GM12873 (cell line): ENCODE results near the gene CUL3.
A peak's percentile ranks its signal among the peaks of the same experiment; 100 is the strongest.

Experiments used
- CTCF ChIP-seq: IDR thresholded peaks from 2 replicates; pipeline ENCODE4 v1.5.1; 2012; ENCODE audit warnings: low read depth, mild to moderate bottlenecking, moderate library complexity, low read length, control low read depth; ENCODE audit not compliant: insufficient read depth; ENCODE audit errors: missing control alignments

Gene CUL3

GRCh38 chr2:224449212-224450147, 135.7 kb downstream of the CUL3 start:
- TF ChIP-seq CTCF: peak; percentile 67

GRCh38 chr2:224448236-224448635, 136.9 kb downstream of the CUL3 start:
- TF ChIP-seq CTCF: no peak

- TF ChIP-seq CTCF: no peak
These were observed 140.4 kb downstream of the CUL3 start for GRCh38 chr2:224444783-224445182.

- TF ChIP-seq CTCF: no peak
These were observed 141.1 kb downstream of the CUL3 start for GRCh38 chr2:224444021-224444420.

- no peak for TF ChIP-seq CTCF
These were observed 142.8 kb downstream of the CUL3 start for GRCh38 chr2:224442071-224442967.

- no peak for TF ChIP-seq CTCF
These were observed 144.2 kb downstream of the CUL3 start for GRCh38 chr2:224440988-224441387.

- TF ChIP-seq CTCF: no peak
These were observed 146.4 kb downstream of the CUL3 start for GRCh38 chr2:224438726-224439125.
